ENCODE results near the gene MAD1L1.

DNA sequence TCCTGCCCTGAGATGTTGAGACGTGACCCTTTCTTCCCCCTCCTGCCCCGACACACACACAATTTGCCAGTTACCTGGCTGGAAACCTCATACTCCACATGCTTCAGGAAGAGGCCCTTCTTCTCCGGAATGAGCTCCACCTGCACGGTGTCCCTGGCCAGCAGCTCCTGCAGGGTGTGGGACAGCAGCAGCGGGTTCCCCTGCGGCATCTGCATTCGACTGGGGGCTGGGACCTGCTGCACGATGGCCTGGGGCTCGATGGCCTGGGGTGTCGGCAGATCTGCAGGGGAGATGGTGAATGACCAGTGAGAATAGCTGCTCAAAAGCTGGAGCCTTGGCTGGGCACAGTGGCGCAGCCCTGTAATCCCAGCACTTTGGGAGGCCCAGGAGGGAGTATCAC, 45.3 kb upstream of the MAD1L1 start:
- TF ChIP-seq, protein P1, sequence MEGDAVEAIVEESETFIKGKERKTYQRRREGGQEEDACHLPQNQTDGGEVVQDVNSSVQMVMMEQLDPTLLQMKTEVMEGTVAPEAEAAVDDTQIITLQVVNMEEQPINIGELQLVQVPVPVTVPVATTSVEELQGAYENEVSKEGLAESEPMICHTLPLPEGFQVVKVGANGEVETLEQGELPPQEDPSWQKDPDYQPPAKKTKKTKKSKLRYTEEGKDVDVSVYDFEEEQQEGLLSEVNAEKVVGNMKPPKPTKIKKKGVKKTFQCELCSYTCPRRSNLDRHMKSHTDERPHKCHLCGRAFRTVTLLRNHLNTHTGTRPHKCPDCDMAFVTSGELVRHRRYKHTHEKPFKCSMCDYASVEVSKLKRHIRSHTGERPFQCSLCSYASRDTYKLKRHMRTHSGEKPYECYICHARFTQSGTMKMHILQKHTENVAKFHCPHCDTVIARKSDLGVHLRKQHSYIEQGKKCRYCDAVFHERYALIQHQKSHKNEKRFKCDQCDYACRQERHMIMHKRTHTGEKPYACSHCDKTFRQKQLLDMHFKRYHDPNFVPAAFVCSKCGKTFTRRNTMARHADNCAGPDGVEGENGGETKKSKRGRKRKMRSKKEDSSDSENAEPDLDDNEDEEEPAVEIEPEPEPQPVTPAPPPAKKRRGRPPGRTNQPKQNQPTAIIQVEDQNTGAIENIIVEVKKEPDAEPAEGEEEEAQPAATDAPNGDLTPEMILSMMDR (conservative IDR thresholded peaks at IDR 0.05): no peak
- TF ChIP-seq ZFX (IDR thresholded peaks at IDR 0.05): no peak

Data from C4-2B (cell line).